Activated CD8-positive, alpha-beta memory T cell treated with anti-CD3 and anti-CD28 coated beads for 48 hours (primary cell): ENCODE measurements around the gene ERCC1.
A peak's percentile ranks its signal among the peaks of the same experiment; 100 is the strongest.
"Not testable (repeated sequence)": the region's sequence is repeated elsewhere in the genome, so short reads cannot be mapped to it uniquely, and the experiment has no call there.

ENCODE experiments used
- DNase-seq, 3 experiments: peaks; one replicate each; pipeline ENCODE4 v3.0.0-alpha.2; 2020; ENCODE audit warnings: low read depth in 2 of 3, low spot score in 2 of 3

ERCC1 gene

GRCh38 chr19:45431008-45431407 lies 7.3 kb upstream of the ERCC1 start:
- not testable (repeated sequence) for DNase-seq

- not testable (repeated sequence) for DNase-seq
Observed at GRCh38 chr19:45429896-45430295, 6.2 kb upstream of the ERCC1 start.

GRCh38 chr19:45428384-45429231 lies 4.9 kb upstream of the ERCC1 start:
- DNase-seq: no peak

GRCh38 chr19:45424191-45425058 lies 708 bp upstream of the ERCC1 start:
- peak in 1 of 3 experiments; percentile 34 for DNase-seq

GRCh38 chr19:45423033-45423588 lies 606 bp downstream of the ERCC1 start:
- DNase-seq: no peak

- DNase-seq: no peak
Observed at GRCh38 chr19:45421947-45422498, 1.7 kb downstream of the ERCC1 start.

GRCh38 chr19:45420871-45421270 lies 2.8 kb downstream of the ERCC1 start:
- DNase-seq: no peak

- DNase-seq: no peak
Observed at GRCh38 chr19:45420356-45420755, 3.4 kb downstream of the ERCC1 start.

GRCh38 chr19:45419895-45420294 lies 3.8 kb downstream of the ERCC1 start:
- DNase-seq: no peak

GRCh38 chr19:45419396-45419795 lies 4.3 kb downstream of the ERCC1 start:
- no peak for DNase-seq

GRCh38 chr19:45418802-45419201 lies 4.9 kb downstream of the ERCC1 start:
- DNase-seq: no peak

- no peak for DNase-seq
Observed at GRCh38 chr19:45417151-45417550, 6.6 kb downstream of the ERCC1 start.

GRCh38 chr19:45414468-45414867 lies 9.2 kb downstream of the ERCC1 start:
- DNase-seq: no peak

- no peak for DNase-seq
Observed at GRCh38 chr19:45413497-45413896, 10.2 kb downstream of the ERCC1 start.

- DNase-seq: not testable (repeated sequence)
Observed at GRCh38 chr19:45410330-45410729, 13.4 kb downstream of the ERCC1 start.

GRCh38 chr19:45409557-45409920 lies 14.2 kb downstream of the ERCC1 start:
- DNase-seq: no peak

GRCh38 chr19:45408830-45409556 lies 14.7 kb downstream of the ERCC1 start:
- no peak for DNase-seq

- no peak for DNase-seq
Observed at GRCh38 chr19:45408121-45408520, 15.6 kb downstream of the ERCC1 start.

- not testable (repeated sequence) for DNase-seq
Observed at GRCh38 chr19:45407585-45407984, 16.1 kb downstream of the ERCC1 start.

GRCh38 chr19:45407091-45407375 lies 16.7 kb downstream of the ERCC1 start:
- DNase-seq: no peak
